GM21381 (cell line): ENCODE measurements around the gene FRMD4A.
"Not testable (repeated sequence)": the region's sequence is repeated elsewhere in the genome, so short reads cannot be mapped to it uniquely, and the experiment has no call there.

Experiments used
- ATAC-seq: cut with Tn5 transposase; IDR thresholded peaks from one replicate; pipeline ENCODE4 v1.9.1; 2021; ENCODE audit warnings: mild to moderate bottlenecking, moderate library complexity; ENCODE audit not compliant: unreplicated experiment

Gene FRMD4A

DNA sequence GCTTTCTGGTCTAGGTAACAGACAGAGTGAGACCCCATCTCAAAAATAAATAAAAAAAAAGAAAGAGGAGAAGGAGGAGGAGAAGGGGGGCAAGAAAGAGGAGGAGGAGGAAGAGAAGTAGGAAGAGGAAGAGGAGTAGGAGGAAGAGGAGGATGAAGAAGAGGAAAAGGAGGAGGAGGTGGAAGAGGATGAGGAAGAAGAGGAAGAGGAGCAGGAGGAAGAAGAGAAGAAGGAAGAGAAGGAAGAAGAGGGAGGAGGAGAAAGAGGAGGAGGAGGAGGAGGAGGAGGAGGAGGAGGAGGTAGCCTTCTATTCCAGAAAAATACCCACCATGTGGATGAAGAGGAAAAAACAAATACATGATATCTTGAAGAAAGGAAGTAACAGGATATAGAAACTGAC, 172.1 kb downstream of the FRMD4A start:
- no peak for ATAC-seq

DNA sequence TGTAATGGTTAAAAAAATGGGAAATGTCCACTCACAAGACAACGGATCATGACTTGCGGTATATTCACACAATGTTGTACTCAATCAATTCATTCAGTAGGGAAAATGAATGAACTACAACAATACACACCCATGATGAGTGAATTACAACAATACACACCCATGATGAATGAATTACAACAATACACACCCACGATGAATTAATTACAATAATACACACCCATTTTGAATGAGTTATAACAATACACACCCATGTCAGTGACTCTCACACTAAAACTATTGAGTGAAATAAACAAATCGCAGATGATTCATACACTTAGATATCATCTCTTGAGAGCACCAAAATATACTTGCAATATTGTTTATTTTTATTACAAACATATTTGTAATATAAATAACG, 174.6 kb downstream of the FRMD4A start:
- no peak for ATAC-seq

DNA sequence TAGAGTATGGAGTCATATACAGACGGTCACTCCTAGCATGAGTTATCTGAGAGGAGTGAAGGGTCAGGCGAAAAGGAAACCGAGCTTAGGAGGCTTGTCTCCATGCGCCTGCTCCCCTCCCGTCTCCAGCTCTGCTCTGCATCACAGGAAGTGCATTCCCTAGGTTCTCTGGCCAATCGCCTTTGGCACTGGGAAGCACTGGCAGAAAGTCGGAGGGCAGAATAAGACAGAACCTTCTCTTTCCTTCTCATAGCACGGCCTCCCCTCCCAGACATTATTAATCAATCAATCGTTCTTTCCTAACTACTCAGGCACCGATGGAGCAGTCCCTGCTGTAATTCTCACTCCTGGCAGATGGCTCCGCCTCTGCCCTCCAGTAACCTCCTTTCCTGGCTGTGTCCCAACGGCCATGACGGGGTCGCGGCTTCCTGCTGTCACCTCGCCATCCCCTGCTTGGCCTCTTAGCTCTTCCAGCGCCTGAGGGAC, 177.1 kb downstream of the FRMD4A start:
- ATAC-seq: no peak

DNA sequence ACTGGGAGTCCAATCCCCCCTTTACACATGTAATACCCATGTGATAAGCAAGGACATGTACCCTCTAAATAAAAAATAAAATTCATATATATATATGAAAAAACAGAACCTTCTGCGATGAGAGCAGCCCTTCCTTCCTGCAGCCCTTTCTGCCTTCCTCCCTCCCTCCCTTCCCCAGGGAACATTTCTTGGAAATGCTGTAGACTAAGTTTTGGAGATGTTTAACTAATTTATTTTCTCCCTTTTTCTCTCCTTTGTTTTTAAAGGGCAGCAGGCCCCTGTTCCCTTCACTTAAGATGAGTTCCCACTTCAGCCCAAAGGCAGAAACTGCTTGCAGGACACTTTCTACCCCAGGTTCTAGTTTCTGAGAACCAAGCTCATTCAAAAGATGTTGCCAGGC, 179.2 kb downstream of the FRMD4A start:
- no peak for ATAC-seq

DNA sequence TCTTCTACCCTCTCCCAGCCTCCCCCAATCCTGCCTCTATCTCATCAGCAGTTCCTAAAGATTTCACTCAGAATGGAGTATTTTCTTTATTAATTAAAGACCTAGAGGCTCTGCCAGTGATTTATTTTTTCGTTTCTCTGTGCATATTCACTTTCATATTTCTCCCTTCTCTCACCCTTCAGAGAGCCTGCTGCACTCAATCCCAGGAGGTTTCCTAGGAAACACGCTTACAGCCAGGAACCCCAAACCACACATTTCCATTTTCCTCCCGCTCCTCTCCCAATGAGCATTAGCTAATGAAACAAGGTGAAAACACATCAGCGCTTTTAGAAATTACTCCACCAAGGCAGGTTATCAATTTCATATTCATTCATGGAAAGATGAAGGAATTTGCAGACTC, 180.2 kb downstream of the FRMD4A start:
- ATAC-seq: no peak

DNA sequence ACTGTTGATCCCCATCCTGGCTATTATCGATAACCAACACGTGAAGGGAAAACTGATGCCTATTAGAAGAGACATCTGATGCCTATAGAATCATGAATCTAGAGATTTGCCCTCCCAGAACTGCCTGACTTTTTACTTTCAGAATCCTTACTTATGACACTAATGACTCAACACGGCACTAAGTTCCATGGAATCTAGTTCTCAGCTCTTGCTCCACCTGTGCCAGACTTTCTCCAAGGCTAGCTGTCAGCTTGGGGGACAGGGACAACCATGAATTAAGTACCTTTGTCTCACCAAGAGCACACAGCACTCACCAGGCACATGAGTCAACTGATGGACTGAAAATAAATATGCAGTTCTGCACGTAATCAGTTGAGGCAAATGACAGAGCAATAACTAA, 184.2 kb downstream of the FRMD4A start:
- ATAC-seq: no peak

DNA sequence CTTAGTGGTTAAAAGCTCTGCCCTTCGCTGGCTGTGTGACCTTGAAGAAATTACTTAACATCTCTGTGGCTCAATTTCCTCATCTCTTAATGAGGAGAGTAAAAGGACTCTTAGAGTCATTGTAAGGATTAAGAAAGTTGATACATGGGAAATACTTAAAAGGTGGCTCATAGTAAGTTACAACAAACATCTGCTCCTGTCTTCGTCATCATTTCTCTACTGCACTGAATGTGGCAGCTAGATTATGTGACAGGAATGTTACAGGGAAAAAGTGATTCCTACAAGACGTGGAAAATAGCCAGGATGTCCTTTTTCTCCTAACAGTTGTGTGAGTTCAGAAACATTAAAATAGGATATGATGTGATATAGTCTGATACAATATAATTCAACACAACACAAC, 184.7 kb downstream of the FRMD4A start:
- ATAC-seq: no peak

DNA sequence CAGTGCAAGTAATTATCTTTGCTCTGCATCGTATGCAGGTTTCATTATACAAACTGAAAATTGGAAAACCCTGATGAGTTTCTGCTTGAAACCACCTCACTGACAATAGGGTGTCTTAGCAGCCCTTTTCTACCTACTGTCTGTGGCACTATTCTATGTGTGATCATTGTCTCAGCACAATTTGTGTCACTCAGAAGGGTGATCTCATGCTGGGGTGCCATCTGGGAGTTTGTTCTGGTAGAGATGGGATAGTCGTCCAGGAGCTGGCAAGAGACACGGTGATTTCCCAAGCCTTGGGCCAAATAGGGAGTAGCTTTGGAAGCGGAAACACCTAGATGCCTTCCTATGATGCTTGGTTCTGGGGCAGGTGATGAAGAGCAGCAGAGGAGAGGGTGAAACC, 186.3 kb downstream of the FRMD4A start:
- no peak for ATAC-seq

DNA sequence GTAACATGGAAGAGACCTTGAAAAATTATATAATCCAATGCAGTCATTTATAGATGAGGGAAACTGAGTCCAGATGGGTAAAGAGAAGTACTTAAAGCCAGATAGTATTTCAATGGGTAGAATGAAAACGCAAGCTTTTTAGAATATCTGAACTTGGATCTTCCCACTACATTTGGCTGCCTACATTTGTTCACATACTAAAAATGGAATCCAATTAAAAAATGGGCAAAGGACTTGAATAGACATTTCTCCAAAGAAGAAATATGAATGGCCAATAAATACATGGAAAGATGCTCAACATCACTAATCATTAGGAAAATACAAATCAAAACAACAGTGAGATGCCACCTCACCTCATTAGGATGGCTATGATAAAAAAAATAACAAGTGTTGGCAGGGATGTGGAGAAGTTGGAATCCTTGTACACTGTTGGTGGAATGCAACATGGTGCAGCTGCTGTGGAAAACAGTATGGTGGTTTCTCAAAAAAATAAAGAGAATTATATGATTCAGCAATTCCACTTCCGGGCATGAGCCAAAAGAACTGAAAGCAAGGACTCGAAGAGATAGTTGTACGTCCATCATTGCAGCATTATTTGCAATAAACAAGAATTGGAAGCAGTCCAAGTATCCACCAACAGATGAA, 188.0 kb downstream of the FRMD4A start:
- no peak for ATAC-seq

DNA sequence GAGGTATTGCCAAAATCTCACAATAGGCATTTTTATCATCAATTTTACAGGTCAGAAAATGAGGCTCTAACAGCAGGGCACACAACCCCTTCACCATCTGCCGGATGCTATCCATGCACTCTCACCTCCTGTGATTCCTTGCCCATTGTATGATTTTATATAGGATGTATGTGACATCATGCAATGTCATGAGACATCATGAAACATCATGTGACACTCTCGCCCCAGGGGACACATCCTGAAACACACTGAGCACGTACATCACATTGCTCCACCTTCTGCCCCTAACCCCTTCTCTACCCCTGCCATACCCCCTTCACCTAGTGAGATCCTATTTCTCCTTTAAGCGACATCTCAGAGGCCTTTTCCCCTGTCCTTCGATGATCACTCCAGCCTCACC, 189.4 kb downstream of the FRMD4A start:
- ATAC-seq: no peak

DNA sequence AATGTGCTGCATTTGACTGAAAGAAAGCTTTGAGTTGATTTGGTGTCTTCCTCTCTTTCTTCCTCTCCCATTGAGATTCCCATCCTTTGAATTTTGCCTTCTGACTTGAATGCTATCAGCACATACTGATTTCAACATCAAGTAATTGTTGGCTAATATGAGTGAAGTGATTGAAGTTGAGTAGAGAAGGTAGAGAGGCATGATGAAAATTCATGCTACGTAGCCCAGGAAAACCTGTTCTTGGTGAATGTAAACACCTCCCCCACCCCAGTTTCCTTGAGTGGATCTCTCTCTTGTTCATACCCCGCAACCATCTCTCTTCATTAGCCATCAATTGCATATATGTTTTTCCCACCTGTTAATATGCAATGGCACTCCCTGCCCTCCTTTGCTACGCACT, 193.3 kb downstream of the FRMD4A start:
- no peak for ATAC-seq

DNA sequence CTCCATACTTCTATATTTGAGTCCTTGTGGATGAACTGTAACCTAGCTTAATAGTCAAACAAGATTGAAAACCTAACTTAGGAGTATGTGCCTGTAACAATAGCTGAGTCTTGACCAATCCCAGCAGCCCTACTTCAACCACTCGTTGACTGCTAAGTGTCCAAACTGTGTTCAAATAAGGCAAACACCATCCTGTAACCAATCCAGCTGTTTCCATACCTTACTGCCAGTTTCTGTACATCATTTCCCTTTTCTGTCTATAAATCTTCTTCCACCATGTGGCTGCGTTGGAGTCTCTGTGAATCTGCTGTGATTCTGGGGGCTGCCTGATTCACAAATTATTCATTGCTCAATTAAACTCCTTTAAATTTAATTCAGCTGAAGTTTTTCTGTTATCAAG, 195.5 kb downstream of the FRMD4A start:
- ATAC-seq: not testable (repeated sequence)

DNA sequence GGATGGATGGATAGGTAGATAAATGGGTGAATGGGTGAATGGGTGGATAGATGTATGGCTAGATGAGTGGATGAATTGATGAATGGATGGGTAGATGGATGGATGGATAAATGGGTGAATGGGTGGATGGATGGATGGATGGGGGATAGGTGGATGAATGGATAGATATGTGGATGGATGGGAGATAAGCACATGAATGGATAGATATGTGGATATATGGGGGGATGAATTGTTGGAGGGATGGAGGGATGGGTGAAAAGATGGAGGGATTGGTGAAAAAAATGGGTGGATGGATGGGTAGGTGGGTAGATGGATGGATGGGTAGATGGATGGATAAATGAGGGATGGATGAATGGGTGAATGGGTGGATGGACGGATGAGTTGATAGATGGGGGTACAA, 196.4 kb downstream of the FRMD4A start:
- no peak for ATAC-seq

DNA sequence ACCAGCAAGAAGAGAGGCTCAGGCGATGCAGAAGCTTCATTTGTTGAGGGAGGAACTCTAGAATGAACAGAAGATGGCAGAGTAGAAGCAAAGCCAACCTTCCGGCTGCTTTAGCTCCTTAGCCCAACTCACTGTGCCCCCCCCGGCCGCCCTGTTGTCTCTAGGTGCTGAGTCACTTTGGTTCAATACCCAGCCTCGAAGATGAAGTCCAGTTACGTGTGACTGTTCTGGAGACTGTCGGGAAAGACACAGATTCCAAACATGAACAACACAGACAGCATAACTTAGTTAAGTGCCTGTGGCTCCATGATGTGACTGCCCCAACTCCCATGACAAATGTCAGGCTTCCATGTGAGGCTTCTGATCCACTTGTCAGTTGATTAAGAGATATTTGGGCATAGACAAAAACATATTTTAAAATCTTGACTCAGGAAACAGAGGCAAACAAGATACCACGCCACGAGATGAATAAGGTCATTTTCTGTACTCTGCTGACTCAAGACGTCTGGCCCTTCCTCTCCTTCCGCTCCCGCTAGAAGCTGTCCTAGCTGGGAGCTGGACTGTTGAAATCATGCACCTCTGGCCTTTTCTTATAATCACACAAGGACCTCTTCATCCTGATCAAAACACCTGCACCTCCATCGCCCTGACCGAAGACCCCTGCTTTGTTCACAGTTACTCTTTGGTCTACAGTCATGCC, 199.3 kb downstream of the FRMD4A start:
- no peak for ATAC-seq

DNA sequence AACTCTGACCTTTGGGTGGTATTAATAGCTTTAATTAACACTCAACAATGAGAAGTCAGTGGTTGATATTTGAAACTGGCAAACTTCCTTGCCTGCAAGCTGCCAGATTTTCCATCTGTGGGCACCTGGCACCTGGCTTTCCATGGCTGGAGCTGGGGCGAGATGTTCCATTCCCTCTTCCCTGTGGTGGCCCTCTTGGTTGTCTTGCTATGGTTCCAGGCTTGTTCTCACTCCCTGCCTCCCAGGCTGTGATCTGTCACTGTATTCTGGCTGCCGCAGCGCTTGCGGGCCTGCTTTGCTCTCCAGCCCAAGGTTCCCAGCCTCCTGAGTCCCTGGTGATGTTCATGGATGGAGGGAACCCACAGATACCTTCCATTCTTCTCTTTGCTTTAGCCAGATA, 201.0 kb downstream of the FRMD4A start:
- no peak for ATAC-seq

DNA sequence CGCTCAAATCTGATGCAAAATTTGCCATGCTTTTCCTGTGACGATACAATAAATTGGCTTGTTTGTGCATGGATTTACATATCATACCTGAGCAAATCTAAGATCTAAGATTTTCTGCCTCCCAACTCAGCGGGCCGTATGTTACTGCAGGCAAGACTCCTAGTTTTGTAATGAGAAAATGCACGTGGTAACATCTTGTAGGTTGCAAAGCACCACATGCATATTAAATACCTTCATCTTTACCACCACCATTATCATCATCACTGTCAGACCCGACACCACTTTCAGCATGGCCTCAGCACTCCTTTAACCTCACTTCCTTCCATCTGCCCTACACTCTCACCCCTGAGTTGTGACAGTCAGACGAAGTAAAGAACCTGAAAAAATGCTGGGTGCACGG, 202.2 kb downstream of the FRMD4A start:
- no peak for ATAC-seq

DNA sequence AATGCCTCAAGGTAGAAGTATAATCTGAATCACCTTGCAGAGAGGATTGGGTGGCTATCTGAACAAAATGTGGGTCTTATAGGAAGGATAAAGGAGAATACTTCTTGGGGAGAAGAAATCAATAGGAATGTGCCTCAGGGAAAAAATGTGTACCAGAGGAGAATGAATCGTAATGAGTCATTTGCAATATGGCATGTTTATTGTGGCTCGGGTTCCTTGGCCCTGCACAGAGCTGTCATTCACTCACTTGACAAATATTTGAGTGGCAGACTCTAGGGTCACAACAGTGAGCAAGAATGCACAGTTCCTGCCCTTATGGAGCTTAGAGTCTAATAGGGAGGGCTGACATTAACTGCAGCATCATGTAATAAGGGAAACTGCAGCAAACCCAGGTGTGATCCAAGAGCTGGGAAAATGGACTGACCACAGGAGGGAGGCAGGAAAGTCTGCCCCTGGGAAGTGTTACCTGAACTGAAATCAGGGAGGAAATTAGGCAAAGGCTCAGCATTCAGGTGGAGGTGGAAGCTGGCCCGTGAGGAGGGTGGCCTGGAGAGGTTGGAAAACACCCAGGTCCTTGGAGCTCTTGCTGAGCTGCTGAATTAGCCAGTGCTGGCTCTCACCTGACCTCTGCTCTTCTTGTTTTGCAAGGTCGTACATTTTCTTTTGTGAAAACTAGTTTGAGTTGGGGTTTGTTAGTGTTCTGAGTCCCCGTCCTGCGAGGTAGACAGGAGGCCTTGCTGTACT, 203.9 kb downstream of the FRMD4A start:
- no peak for ATAC-seq

DNA sequence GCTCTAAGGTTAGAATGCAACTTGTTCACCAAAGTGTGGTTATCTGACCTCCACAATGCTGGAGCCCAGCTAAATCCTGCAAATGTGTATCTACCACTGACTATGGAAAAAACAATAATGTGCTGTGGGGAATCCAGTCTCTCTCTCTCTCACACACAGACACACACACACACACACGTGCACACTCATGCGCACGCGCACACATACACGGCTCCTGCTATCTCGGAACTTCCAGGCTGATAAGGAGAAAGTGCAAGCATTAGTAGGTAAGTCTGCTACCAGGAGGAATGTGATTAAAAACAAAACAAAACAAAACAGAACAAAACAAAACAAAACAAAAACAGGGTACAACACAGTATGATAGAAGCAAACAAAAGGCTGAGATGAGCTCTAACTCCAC, 205.2 kb downstream of the FRMD4A start:
- ATAC-seq: no peak

DNA sequence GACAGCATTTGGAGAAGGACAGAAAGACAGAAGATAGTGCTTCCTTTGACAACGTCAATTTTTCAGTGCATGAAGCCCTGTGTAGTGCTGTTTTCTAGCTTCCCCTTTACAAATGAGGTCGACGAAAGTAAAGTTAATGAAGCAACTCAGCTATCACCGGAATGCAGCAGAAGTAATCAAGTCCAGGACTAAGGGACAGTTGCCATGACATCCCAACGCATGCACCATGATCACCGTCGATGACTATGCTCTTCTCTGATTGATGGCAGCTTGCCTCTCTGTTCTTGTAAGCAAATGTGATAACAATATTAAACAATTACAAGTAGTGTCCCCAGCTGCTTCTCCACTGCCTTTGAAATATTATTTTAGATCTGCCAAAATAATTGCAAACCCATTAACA, 205.8 kb downstream of the FRMD4A start:
- no peak for ATAC-seq

DNA sequence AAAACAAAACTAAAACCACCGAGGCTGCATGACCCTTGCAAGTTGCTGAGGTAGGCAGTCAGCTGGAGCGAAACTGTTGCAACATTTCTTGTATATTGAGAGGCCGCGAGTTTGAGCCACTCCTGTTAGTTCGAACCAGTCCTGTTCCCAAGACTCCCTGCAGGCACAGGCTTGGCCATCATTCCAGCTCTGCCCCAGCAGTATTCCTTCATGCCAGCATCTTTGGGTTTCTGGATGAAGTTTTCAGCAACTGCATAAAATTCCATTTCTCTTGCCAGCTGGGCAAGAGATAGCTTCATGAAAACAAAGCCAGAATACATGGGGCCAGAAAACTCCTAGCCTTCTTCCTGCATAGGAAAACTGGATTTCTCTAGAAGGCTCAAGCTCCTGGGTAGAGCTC, 207.6 kb downstream of the FRMD4A start:
- ATAC-seq: no peak

DNA sequence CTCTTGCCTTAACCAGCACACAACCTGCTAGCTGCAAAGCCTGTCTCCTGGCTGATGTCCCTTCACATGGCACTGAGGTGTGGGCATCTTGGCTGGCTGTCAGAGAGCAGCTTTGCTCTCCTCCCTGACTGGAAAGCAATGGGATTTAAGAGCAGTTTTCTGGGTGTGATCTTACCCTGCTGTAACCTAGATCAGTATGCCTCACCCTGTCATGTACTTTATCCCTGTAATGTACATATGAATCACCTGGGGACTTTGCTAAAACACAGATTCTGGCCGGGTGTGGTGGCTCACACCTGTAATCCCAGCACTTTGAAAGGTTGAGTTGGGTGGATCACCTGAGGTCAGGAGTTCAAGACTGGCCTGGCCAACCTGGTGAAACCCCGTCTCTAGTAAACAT, 209.9 kb downstream of the FRMD4A start:
- ATAC-seq: no peak

DNA sequence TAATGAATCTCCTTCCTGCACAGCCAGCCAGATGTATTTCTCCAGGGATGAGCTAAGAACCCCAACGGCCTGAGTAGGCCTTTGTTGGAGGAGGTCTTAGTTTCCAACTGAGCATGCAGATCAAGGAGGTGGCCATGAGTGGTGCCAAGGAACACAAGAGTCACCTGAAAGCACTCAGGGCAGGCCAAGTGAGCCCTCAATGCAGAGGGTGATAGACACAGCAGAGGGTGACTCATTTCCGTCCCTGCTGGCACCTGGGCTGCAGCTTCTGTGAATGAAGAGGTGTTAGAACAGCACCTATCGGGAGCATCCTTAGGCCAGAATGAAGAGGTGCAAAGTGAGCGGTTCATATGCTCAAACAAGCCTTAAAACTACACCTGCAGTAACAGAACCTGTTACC, 211.8 kb downstream of the FRMD4A start:
- no peak for ATAC-seq
